ENCODE results near the gene TSLP.

The TSLP gene

DNA sequence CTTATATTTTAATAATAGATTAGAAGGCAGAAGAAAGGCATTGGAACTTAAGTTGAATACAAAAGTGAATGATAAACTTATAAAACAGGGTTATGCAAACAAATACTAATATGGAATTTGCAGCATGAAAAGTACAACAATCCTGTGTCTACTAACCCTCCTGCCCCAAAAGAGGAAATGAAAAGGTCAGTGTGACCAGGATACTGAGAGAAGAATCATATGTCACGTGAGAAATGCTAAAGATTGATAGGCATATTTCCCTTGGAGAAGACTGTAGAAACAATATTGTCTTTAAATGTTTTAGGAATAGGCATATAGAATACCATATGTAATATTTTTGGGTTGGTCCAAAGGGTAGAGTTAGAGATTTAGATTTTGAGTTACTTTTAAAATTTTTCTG lies 24.5 kb downstream of the TSLP start:
- no peak for DNase-seq (ENCODE audit: low read depth)

DNA sequence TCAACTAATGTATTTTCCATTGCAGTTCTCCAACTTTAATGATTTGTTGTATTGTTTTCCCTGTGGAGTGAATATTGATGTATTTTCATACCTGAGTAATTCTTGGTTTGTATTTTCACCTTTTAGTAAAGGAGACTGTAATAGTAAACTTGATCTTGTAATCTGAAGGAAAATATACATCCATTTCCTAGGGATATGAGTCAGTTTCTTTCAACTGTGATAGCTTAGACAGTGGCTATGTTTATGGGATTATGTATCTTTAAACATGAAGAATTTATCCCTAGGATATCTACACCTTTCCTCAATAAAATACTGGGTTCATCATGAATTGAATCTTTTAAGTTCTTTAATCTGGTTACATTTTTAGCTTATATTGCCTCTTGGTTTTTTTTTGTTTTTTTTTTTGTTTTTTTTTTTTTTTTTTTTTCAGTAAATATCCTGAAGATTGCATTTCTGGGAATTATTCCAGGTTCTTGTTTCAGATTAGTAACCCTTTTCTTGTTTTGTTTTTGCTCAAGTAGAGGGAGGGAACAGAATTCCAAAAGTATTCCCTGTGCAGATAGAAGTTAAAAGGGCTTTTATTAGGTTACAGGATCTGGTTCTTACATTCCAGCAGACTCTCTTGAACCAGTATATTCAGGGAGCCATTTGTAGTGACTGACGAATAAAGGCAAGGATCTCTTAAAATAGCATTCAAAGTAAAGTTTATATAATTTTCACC lies 27.7 kb downstream of the TSLP start:
- no peak for DNase-seq (ENCODE audit: low read depth)

DNA sequence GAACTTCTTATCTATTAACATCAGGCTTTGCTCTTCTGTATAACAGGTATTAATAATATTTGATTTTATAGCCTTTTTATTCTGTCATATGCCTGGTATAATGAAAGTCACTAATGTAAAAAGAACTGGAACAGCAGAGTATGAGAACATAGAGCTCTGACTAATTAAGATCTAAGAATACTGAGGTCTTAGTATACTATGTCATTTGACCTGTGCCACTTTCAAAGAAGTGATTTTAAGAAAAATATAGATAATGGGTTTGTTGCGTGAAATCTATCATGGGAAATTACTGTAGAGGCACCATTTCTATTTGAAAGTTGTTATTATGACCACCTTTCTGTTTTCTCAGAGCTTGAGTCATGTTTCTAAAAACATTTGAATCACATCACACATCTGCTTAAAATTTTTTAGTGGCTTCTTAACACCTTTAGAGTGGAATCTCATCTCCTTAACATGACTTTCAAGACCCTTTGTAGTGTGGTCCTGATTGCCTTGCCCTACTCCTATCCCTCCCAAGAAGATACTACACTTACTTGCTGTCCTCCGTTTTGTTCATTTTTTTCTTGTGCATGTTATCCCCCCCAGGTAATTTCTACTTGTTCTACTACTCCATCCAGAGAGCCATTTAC lies 34.9 kb downstream of the TSLP start:
- DNase-seq (ENCODE audit: low read depth): no peak

DNA sequence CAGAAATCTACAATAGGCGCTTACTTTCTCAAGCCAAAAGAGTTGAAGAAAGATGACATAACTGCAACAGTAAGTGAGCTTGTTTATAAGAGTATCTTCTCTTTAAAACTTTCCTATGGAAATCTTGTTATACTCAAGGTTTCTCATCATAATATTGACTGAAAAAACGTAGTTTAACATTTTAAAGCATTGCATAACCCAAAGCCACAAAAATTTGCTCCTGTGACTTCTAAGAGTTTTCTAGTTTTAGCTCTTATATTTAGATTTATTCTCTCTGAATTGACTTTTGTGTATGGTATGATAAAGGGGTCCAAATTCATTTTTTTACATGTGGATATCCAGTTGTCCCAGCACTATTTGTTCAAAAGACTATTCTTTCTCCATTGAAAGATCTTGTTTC lies 35.9 kb downstream of the TSLP start:
- DNase-seq (ENCODE audit: low read depth): no peak

DNA sequence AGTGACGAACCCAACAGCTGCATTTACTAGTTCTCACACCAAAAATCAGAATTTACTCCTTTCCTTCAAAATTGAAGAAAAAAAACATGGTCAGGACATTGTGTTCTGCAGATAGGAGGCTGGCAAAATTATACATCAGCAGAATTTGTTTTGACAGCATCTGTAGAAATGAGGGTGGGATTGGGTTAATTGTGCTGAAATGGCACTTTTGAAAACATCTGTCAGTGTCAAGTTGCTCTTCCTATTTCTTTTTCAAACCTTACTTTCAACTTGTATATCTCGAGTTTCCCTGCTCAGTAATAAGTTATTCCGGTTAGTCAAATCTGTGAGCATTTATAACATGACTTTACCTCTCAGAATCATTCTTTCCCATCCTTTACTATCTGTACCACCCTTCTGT lies 40.4 kb downstream of the TSLP start:
- no peak for DNase-seq (ENCODE audit: low read depth)

DNA sequence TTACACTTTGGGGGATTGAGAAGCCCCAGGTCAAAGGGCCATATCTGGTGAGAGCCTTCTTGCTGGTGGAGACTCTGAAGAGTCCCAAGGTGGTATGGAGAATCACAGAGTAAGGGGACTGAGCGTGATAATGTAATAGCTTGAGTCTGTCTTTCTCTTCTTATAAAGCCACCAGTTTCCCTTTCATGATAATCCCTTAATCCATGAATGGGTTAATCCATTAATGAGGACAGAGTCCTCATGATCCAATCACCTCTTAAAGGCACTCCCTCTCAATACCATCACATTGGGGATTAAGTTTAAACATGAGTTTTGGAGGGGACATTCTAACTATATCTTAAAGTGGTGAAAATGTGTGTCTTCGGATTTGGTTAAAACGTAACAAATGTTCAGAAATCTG lies 42.2 kb downstream of the TSLP start:
- DNase-seq (ENCODE audit: low read depth): no peak

DNA sequence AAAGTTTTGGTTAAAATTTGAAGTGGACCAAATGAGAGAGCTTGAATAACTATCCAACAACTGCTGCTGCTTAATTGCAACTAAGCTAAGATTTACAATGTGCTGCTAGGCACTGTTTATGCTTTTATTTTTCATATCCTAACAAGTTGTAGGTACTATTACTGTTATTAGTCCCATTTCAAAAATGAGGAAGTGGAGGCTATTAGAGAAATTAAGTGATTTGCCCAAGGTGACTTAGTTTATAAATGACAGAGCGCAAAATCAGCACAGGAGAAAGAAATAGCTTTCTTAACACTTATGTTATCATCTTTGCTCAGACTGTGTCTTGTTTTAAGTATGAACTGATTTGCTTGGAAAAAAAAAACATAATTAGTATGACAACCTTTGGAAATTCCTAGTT lies 43.7 kb downstream of the TSLP start:
- DNase-seq (ENCODE audit: low read depth): no peak

DNA sequence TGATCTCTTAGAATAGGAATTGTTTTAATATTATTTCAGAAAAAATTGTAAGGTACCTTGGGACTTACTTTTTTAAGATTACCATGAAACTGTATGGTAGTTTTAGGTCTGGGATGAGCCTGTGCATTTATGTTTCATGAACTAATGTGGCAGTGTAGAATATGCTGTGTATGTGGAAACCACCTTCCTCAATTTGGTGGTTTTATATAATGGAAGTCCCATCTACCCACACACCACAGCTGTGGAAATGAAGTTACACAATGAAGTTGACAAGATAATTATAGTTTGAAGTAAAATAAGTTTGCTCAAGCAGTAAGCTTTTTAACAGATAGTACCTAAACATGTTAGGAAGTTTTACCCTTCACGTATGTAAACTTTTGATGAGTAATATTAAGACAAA lies 45.0 kb downstream of the TSLP start:
- no peak for DNase-seq (ENCODE audit: low read depth)

DNA sequence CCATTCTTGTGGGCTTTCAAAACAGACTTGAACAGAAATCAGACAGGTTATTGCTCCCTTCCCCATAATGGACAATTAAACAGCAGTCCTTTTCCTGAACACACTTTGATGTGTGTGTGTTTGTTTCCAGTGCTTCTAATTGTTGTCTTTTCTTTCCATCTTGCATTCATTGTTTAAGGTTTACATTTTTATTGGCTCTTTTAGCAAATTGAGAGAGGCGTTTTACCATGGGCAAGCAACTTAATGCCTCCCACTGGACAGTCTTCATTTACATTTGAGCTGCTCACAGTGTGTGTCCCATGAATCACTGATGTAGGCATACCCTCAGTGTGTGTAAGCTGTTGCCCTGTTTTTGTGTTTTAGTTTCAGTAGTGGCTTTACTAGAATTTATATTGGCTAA lies 45.6 kb downstream of the TSLP start:
- no peak for DNase-seq (ENCODE audit: low read depth)

DNA sequence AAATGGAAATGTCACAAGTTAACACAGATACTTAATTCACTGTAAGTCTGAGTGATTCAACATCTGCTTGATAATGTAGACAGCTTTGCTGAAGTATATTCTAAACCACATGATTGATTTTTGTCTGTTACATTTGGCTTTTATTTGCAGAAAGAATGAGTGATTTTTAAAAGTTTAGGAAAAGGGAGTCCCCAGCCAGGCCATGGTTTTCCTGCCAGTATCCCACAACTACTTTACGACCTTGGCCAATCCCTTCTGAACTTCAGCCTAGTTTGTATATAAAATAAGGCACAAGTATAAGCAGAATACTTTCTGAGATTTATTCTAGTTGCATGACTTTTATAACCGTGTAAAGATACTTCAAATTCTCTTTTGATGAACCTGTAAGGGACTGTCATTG lies 47.7 kb downstream of the TSLP start:
- DNase-seq (ENCODE audit: low read depth): no peak

DNA sequence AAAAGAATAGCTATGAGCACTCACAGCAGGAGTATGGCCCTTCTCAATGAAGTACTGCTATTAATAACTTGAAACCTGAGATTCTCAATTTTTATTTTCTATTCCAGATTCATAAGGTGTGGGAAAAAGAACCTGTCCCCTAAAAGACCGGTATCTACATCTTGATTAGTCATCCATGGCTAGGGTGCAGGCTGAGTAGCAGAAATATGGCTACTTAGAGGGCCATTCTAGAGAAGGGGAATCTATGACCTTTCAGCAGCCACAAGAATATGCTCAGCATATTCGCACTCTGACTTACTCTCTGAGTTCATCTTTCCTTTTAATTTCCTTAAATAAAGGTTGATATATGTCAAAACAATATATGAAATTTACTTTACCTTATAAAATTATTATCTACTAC lies 48.3 kb downstream of the TSLP start:
- DNase-seq (ENCODE audit: low read depth): no peak

DNA sequence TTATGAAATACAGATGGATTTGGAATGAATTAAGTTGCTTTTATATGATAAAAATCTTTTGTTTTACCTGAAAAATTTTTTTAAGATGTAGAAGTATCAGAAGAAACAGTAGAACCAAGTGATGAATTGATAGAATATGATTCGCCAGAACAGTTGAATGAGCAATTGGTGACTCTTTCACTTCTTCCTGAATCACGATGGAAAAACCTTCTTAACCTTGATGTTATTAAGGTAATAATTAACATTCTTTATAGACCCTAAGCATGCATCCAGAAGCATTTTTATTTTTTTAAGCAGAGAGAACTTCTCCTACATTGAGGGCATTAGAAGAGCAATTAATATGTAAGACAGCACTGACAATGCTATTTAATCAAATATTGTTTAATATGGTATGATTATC lies 49.4 kb downstream of the TSLP start:
- DNase-seq (ENCODE audit: low read depth): no peak

DNA sequence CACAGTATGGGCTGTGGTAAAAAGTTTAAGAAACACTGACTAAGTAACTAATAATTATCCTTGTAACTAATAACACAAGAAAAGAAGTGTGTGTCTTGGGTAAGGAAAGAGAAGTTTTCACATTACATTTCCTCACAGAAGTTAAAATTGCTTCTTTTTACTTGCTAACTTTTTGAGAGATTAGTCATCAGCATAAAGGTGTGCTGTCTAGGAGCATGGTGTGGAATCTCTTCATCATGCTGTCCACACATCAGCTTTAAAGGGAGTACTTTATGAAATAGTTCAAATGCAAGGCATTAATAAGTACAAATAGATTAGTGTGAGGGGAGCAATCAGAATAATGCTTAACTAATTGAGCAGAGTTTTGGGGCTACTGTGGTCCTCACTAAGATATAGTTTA lies 50.4 kb downstream of the TSLP start:
- no peak for DNase-seq (ENCODE audit: low read depth)

DNA sequence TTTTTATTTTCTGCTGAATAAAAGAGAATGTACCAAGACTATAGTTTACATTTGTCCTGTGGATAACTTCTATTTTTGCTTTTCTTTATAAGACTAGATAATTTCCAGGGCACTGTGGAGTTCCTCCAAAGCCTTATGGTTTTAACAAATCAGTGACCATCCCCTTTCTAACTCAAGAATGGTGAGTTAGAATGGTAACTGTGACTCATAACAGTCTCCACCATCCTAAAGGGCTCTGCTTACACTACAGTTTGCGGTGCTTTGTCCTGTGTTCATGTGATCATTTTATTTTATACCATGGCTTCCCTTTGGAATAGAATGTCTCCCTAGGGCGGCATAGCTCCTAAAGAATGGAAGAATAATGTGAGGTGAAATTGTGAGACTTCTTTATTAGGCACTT lies 50.9 kb downstream of the TSLP start:
- no peak for DNase-seq (ENCODE audit: low read depth)

DNA sequence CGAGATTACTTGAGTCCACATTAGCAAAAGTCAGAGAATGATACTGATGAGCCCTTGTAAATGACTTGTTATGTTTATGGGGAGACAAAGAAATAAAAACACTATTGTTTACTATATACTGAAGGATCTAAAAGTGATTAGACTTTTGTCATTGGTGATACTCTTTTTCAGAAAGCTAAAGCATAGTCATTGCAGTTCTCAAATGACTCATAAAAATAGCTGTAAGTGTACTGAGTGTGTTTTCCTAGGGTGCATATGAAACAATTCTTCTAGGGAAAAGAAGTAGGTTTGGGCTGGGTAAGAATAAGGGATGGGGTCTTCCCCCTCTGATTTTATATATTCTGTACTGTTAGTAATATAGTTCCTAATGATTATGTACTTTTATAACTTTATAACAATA lies 53.3 kb downstream of the TSLP start:
- DNase-seq (ENCODE audit: low read depth): no peak

DNA sequence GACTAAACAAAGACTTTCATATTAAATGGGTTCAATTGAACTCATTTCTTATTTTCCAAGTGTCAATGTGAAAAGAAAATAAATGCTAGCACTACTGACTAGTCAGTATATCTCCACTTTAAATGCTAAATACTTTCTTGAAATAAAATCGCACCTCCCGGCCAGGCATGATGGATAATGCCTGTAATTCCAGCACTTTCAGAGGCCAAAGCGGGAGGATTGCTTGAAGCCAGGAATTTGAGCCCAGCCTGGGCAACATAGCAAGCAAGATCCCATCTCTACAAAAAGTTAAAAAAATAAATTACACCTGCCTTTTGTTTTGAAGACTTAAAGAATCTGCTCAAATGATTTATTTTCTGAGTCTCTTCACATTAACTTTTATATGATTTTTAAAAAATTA lies 55.4 kb downstream of the TSLP start:
- DNase-seq (ENCODE audit: low read depth): no peak

Data from GM04503 (cell line).